Tibial nerve (tissue), 4 donors: ENCODE measurements around the gene MIEF2. TPM values are rescaled to one million over a fixed set of nuclear protein-coding genes. Genes with fewer than 3 reads are reported as not detected.

Source experiments
- DNase-seq, 2 donors: peaks; one replicate each; pipeline ENCODE4 v3.0.0-alpha.2; 2019; ENCODE audit warnings: low spot score in 2 of 2
- H3K27ac ChIP-seq, 4 donors: fragments of 200-600 bp; sonication (generic) in 3 of 4; one replicate each; pipeline ENCODE4 v1.5.1; 2017 to 2019; ENCODE audit warnings: mild to moderate bottlenecking in 1 of 4
- H3K27me3 ChIP-seq, 2 donors: fragments of 200-600 bp; sonication (generic) in 1 of 2; one replicate each; pipeline versions ENCODE4 v1.5.1 to v1.6.0; 2017 to 2019
- H3K36me3 ChIP-seq, 3 donors: fragments of 200-600 bp; sonication (generic); one replicate each; pipeline ENCODE4 v1.5.1; 2018 to 2019
- H3K4me1 ChIP-seq, 4 donors: fragments of 200-600 bp; sonication (generic) in 3 of 4; one replicate each; pipeline ENCODE4 v1.5.1; 2017 to 2019
- H3K4me3 ChIP-seq, 4 donors: fragments of 200-600 bp; sonication (generic) in 3 of 4; one replicate each; pipeline ENCODE4 v1.5.1; 2017 to 2019; ENCODE audit warnings: mild to moderate bottlenecking in 1 of 4, moderate library complexity in 1 of 4
- H3K9me3 ChIP-seq, 4 donors: fragments of 200-600 bp; sonication (generic) in 3 of 4; one replicate each; pipeline ENCODE4 v1.5.1; 2017 to 2019
- EP300 ChIP-seq, 2 donors: sonication (generic); formaldehyde crosslinking; IDR thresholded peaks; one replicate each; pipeline ENCODE4 v1.6.1; 2017; ENCODE audit warnings: antibody characterized with exemption in 2 of 2, mild to moderate bottlenecking in 1 of 2
- POLR2A ChIP-seq, 2 donors: fragments of 450-650 bp; IDR thresholded peaks; one replicate each; pipeline ENCODE4 v1.6.1; 2017; ENCODE audit warnings: antibody characterized with exemption in 2 of 2, mild to moderate bottlenecking in 2 of 2, moderate library complexity in 2 of 2
- WGBS, 2 donors: methylation state at CpG; one replicate each; pipeline ENCODE4 v1.1.5; 2018; 5-methylcytosine and 5-hydroxymethylcytosine counted together
- total RNA-seq, 4 donors: library from RNA; depleted of rRNA; stranded (reverse); fragments of >200 nt; gene quantifications; one replicate each; pipeline ENCODE4 v1.1.0, GENCODE V29; 2016
- TF ChIP-seq, protein P1 (sequence below), 5 experiments: fragments of 200-600 bp in 3 of 5; fragments of 450-650 bp in 2 of 5; sonication (generic) in 3 of 5; IDR thresholded peaks; one replicate each; pipeline ENCODE4 v1.5.1; 2016 to 2019; ENCODE audit warnings: antibody characterized with exemption in 5 of 5, mild to moderate bottlenecking in 3 of 5, moderate library complexity in 2 of 5

MIEF2 gene
- total RNA-seq, 4 donors from 2014 or later, result 16.2 to 31.7 (median 20.4) TPM

DNA sequence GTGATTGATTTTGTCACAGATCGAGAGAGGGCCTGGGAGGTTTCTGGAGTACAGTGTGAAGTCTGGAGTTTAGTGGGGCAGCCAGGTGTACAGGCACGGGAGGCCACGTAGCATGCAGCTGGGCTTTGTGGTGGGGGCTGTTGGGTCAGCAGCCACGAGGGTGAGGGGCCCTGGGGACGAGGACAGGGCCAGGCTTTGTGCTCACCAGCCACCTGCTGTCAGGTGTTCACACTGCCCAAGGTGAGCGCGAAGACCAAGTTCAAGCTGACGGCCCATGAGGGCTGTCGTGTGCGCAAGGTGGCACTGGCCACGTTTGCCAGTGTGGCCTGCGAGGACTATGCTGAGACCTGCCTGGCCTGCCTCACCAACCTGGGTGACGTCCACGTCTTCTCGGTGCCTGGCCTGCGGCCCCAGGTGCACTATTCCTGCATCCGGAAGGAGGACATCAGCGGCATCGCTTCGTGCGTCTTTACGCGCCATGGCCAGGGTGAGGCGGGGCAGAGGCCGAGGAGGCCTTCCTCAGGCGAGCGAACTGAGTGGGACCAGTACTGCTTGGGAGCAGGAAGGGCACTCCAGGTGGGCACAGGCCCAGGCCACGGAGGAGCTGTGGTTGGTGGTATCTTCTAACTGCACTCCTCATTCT lies 19.1 kb upstream of the MIEF2 start:
- H3K27ac ChIP-seq, result no peak overlapping the region
- H3K9me3 ChIP-seq, result no peaks in the 10 kb centered on the region
- TF ChIP-seq EP300 (IDR thresholded peaks at IDR 0.05) (no peak), POLR2A (IDR thresholded peaks at IDR 0.05) (no peak)
- TF ChIP-seq, protein P1, sequence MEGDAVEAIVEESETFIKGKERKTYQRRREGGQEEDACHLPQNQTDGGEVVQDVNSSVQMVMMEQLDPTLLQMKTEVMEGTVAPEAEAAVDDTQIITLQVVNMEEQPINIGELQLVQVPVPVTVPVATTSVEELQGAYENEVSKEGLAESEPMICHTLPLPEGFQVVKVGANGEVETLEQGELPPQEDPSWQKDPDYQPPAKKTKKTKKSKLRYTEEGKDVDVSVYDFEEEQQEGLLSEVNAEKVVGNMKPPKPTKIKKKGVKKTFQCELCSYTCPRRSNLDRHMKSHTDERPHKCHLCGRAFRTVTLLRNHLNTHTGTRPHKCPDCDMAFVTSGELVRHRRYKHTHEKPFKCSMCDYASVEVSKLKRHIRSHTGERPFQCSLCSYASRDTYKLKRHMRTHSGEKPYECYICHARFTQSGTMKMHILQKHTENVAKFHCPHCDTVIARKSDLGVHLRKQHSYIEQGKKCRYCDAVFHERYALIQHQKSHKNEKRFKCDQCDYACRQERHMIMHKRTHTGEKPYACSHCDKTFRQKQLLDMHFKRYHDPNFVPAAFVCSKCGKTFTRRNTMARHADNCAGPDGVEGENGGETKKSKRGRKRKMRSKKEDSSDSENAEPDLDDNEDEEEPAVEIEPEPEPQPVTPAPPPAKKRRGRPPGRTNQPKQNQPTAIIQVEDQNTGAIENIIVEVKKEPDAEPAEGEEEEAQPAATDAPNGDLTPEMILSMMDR (IDR thresholded peaks at IDR 0.05), result no peak
- no peaks in the 10 kb centered on the region for H3K4me1 ChIP-seq
- no peak for DNase-seq
- peaks cover 0 to 100% (median 7%) of the 10 kb centered on the region in 3 donors for H3K36me3 ChIP-seq
- 80 to 89% methylated on average over 21 to 27 of the region's 28 CpGs for WGBS, 2 donors
- H3K27me3 ChIP-seq, result no peaks in the 10 kb centered on the region
- H3K4me3 ChIP-seq, result no peak overlapping the region

DNA sequence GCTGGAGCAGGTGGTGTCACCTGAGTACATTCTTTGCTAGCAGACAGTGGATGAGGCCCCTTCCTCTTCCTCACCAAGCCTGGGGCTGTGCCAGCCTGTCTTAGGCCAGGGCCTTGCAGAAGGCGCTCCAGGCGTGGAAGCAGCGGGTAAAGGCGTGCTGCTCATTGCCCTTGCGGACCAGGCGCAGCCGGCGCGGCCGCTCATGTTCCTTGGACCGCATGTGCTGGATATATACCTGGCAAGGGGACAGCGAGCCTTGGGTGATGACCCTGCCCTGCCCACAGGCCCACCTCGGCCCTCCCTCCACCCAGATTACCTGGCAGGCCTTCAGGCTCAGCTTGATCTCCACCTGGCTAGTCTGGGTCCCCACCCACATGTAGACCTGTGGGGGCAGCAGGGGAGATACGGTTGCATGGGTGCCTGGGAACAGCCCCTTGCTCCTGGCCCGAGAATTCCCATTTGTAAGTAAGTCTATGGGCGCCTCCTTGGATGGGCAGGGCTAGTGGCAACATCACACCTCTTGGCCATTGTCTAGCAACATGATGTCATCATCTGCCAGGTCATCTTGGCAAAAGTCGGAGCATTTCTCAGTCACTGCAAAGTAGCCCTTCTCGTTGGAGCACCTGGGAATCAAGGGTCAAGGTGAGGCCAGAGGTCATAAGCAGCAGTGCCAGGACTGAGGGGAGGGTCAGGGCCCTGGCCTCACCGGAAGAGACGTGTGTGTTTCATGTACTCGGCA lies 15.3 kb upstream of the MIEF2 start:
- no peak for TF ChIP-seq EP300 (IDR thresholded peaks at IDR 0.05)
- TF ChIP-seq, protein P1 (IDR thresholded peaks at IDR 0.05), result no peak
- TF ChIP-seq POLR2A (IDR thresholded peaks at IDR 0.05), result no peak
- Histone ChIP-seq H3K27ac (no peak overlapping the region), H3K27me3 (no peaks in the 10 kb centered on the region), H3K4me1 (peaks cover 0 to 27% (median 0%) of the 10 kb centered on the region in 4 donors), H3K4me3 (no peak overlapping the region), H3K9me3 (no peaks in the 10 kb centered on the region), H3K36me3 (peaks cover 0 to 100% (median 17%) of the 10 kb centered on the region in 3 donors)
- 81 to 88% methylated on average over 14 to 15 of the region's 21 CpGs for WGBS, 2 donors
- DNase-seq, result no peak

DNA sequence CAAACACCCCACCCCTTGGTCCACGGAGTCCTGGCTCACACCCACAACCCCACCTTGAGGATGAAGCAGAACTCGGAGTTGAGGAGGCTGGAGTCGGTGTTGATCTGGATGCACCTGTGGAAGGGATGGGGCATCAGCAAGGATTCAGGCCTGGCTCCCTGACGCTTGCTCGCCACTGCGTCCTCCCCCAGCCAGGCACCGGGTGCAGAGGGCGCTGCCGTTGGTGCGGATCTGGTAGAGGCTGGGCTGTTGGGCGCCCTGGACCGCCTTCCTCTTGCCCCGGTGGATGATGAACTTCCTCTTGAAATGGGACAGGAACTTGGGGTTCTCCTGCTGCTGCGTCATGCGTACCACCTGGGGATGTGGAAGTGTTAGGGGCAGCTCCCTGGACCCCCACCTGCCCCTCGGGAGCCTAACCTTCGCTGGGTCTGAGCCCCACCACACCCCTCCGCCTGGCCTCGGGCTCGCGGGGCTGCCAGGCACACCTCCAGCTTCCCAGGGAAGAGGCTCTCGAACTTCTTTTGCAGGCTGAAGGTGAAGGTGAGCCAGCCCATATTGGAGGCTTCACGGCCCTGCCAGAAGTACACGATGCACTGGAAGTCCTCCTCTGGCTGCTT lies 14.2 kb upstream of the MIEF2 start:
- Histone ChIP-seq H3K27me3 (no peaks in the 10 kb centered on the region), H3K36me3 (peaks cover 0 to 100% (median 23%) of the 10 kb centered on the region in 3 donors), H3K9me3 (no peaks in the 10 kb centered on the region), H3K4me3 (no peak overlapping the region), H3K4me1 (peaks cover 0 to 27% (median 0%) of the 10 kb centered on the region in 4 donors), H3K27ac (no peak overlapping the region)
- 87% methylated on average over 13 to 20 of the region's 24 CpGs for WGBS, 2 donors
- DNase-seq, result no peak
- TF ChIP-seq POLR2A (IDR thresholded peaks at IDR 0.05) (no peak), EP300 (IDR thresholded peaks at IDR 0.05) (no peak)
- TF ChIP-seq, protein P1 (IDR thresholded peaks at IDR 0.05), result no peak

DNA sequence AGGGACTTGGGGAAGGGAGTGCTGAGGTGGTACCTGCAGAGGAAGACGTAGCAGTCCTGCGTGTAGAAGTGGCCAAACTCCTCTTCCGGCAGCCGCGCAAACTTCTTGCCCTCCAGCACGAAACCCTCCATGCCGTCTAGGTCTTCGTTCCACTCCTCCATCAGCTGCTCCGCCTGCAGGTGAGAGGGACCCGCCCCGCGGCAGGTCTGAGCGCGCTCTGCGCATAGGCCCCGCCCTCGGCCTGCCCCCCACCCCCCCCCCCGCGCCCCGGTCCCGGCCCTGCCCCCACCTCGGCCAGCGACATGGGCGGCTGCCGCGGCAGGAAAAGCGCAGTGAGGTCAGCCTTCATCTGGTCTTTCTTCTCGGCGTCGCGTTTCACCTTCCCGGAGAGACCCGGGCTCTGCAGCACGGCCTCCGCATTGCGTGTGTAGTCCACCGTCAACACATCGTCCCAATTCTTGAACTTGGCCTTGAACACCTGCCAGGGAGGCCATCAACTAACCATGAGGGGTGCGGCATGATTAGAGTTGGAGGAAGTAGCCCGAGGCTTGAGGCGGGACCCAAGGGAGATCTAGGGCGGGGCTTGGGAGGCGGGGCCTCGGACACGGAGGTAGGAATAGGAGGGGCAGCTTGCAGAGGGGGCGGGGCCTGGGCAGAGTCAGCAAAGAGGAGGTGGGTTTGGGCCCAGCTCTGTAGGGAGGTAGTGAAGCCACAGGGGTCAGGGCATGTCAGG lies 13.4 kb upstream of the MIEF2 start:
- Histone ChIP-seq H3K27ac (peak overlapping the region in 2 of 4 donors; percentile 50 to 62), H3K4me3 (no peak overlapping the region), H3K27me3 (no peaks in the 10 kb centered on the region), H3K9me3 (no peaks in the 10 kb centered on the region), H3K36me3 (peaks cover 0 to 100% (median 29%) of the 10 kb centered on the region in 3 donors), H3K4me1 (peaks cover 0 to 27% (median 0%) of the 10 kb centered on the region in 4 donors)
- 45 to 63% methylated on average over 17 to 40 of the region's 46 CpGs for WGBS, 2 donors
- no peak for TF ChIP-seq EP300 (IDR thresholded peaks at IDR 0.05)
- TF ChIP-seq, protein P1 (IDR thresholded peaks at IDR 0.05), result no peak
- no peak for TF ChIP-seq POLR2A (IDR thresholded peaks at IDR 0.05)
- DNase-seq, result peak; percentile 30 to 52
